SK-N-SH treated with all-trans-retinoic acid at 6 μM for 48 hours (cell line): ENCODE measurements around the gene PRLH.

Experiments used
- ATAC-seq: fragments of 200-7000 bp; cut with Tn5 transposase; 3 replicates; pipeline ENCODE4 v1.9.1; 2020; ENCODE audit warnings: mild to moderate bottlenecking, moderate library complexity
- ARNTL ChIP-seq: fragments of 450-650 bp; formaldehyde crosslinking; IDR thresholded peaks from 2 replicates; pipeline ENCODE4 v1.5.0; 2020; ENCODE audit warnings: low read depth, mild to moderate bottlenecking, moderate library complexity, borderline replicate concordance
- CREB5 ChIP-seq: fragments of 250-450 bp; sonication (Bioruptor Pico); IDR thresholded peaks from 2 replicates; pipeline ENCODE4 v1.5.1; 2020; ENCODE audit warnings: low read depth, mild to moderate bottlenecking, moderate library complexity
- CSDC2 ChIP-seq: fragments of 250-450 bp; sonication (Bioruptor Pico); IDR thresholded peaks from 2 replicates; pipeline ENCODE4 v1.5.0; 2020; ENCODE audit warnings: mild to moderate bottlenecking, moderate library complexity
- CSRNP3 ChIP-seq: fragments of 250-450 bp; sonication (Bioruptor Pico); IDR thresholded peaks from 2 replicates; pipeline ENCODE4 v1.5.1; 2021; ENCODE audit warnings: mild to moderate bottlenecking, moderate library complexity
- GLIS3 ChIP-seq: fragments of 250-450 bp; sonication (Bioruptor Pico); IDR thresholded peaks from 2 replicates; pipeline ENCODE4 v1.5.0; 2020; ENCODE audit warnings: mild to moderate bottlenecking, moderate library complexity
- ISL1 ChIP-seq: fragments of 250-450 bp; sonication (Bioruptor Pico); IDR thresholded peaks from 2 replicates; pipeline ENCODE4 v2.1.2; 2022; ENCODE audit warnings: mild to moderate bottlenecking, moderate library complexity
- OSR1 ChIP-seq: fragments of 250-450 bp; sonication (Bioruptor Pico); IDR thresholded peaks from 2 replicates; pipeline ENCODE4 v1.8.0; 2022; ENCODE audit warnings: moderate library complexity, mild to moderate bottlenecking, inconsistent platforms
- PPARA ChIP-seq: fragments of 250-450 bp; sonication (Bioruptor Pico); IDR thresholded peaks from 2 replicates; pipeline ENCODE4 v1.5.0; 2020; ENCODE audit warnings: mild to moderate bottlenecking, borderline replicate concordance
- RARB ChIP-seq: fragments of 250-450 bp; sonication (Bioruptor Pico); IDR thresholded peaks from 2 replicates; pipeline ENCODE4 v1.8.0; 2021; ENCODE audit warnings: mild to moderate bottlenecking, moderate library complexity
- SNAI2 ChIP-seq: fragments of 250-450 bp; sonication (Bioruptor Pico); IDR thresholded peaks from 2 replicates; pipeline ENCODE4 v1.5.0; 2020; ENCODE audit warnings: mild to moderate bottlenecking, moderate library complexity
- TCF4 ChIP-seq: fragments of 250-450 bp; sonication (Bioruptor Pico); IDR thresholded peaks from 2 replicates; pipeline ENCODE4 v1.8.0; 2021; ENCODE audit warnings: mild to moderate bottlenecking, moderate library complexity, borderline replicate concordance
- TOX ChIP-seq: fragments of 250-450 bp; sonication (Bioruptor Pico); IDR thresholded peaks from 2 replicates; pipeline ENCODE4 v1.8.0; 2021; ENCODE audit warnings: mild to moderate bottlenecking, moderate library complexity, borderline replicate concordance
- TSHZ2 ChIP-seq: fragments of 250-450 bp; sonication (Bioruptor Pico); IDR thresholded peaks from 2 replicates; pipeline ENCODE4 v1.5.0; 2020; ENCODE audit warnings: mild to moderate bottlenecking, moderate library complexity
- ZFP3 ChIP-seq: fragments of 250-450 bp; sonication (Bioruptor Pico); IDR thresholded peaks from 2 replicates; pipeline ENCODE4 v1.5.0; 2020; ENCODE audit warnings: mild to moderate bottlenecking, moderate library complexity
- ZNF70 ChIP-seq: fragments of 450-650 bp; formaldehyde crosslinking; IDR thresholded peaks from 2 replicates; pipeline ENCODE4 v1.5.0; 2020; ENCODE audit warnings: mild to moderate bottlenecking, moderate library complexity
- ZNF8 ChIP-seq: fragments of 450-650 bp; formaldehyde crosslinking; IDR thresholded peaks from 2 replicates; pipeline ENCODE4 v1.5.0; 2020; ENCODE audit warnings: mild to moderate bottlenecking, moderate library complexity
- TF ChIP-seq, protein P1 (sequence below): fragments of 250-450 bp; sonication (Bioruptor Pico); IDR thresholded peaks from 2 replicates; pipeline ENCODE4 v1.8.0; 2020; ENCODE audit warnings: mild to moderate bottlenecking, moderate library complexity, borderline replicate concordance

PRLH gene

DNA sequence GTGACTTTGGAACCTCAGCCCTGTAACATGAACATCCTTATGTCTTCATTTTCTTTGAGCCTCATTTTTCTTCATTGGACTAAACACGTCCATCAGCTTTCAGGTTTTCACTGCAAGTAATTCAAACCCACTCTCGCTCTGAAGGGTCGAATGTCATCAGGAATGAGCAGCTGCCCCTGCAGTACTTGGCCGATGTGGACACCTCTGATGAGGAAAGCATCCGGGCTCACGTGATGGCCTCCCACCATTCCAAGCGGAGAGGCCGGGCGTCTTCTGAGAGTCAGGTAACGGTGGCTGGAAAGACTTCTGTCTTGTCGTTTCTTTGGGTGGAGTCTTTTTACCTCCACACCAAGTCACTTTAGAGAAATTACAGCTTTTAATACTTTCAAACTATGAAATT, 39.1 kb upstream of the PRLH start:
- ATAC-seq = no peak
- no peak for TF ChIP-seq PPARA
- TF ChIP-seq CREB5 (CRISPR knock-in tag) = no peak
- TF ChIP-seq GLIS3 (CRISPR knock-in tag) = no peak
- no peak for TF ChIP-seq TCF4 (CRISPR knock-in tag)
- TF ChIP-seq, protein P1, sequence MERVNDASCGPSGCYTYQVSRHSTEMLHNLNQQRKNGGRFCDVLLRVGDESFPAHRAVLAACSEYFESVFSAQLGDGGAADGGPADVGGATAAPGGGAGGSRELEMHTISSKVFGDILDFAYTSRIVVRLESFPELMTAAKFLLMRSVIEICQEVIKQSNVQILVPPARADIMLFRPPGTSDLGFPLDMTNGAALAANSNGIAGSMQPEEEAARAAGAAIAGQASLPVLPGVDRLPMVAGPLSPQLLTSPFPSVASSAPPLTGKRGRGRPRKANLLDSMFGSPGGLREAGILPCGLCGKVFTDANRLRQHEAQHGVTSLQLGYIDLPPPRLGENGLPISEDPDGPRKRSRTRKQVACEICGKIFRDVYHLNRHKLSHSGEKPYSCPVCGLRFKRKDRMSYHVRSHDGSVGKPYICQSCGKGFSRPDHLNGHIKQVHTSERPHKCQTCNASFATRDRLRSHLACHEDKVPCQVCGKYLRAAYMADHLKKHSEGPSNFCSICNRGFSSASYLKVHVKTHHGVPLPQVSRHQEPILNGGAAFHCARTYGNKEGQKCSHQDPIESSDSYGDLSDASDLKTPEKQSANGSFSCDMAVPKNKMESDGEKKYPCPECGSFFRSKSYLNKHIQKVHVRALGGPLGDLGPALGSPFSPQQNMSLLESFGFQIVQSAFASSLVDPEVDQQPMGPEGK (CRISPR knock-in tag) = no peak
- no peak for TF ChIP-seq ISL1 (CRISPR knock-in tag)
- no peak for TF ChIP-seq ZFP3 (CRISPR knock-in tag)
- TF ChIP-seq TOX (CRISPR knock-in tag) = no peak
- TF ChIP-seq OSR1 (CRISPR knock-in tag) = no peak
- no peak for TF ChIP-seq CSRNP3 (CRISPR knock-in tag)
- TF ChIP-seq TSHZ2 (CRISPR knock-in tag) = no peak
- TF ChIP-seq RARB = no peak
- no peak for TF ChIP-seq SNAI2
- TF ChIP-seq ZNF70 (CRISPR knock-in tag) = no peak
- TF ChIP-seq ARNTL (CRISPR knock-in tag) = no peak

- ATAC-seq = no peak
These were observed 38.6 kb upstream of the PRLH start for GRCh38 chr2:237527766-237528165.

More at GRCh38 chr2:237527766-237528165, 38.6 kb upstream of the PRLH start:
- no peak for TF ChIP-seq CSDC2 (CRISPR knock-in tag)
- no peak for TF ChIP-seq CSRNP3 (CRISPR knock-in tag)
- no peak for TF ChIP-seq ZNF70 (CRISPR knock-in tag)
- TF ChIP-seq RARB = no peak
- no peak for TF ChIP-seq TSHZ2 (CRISPR knock-in tag)
- TF ChIP-seq ZNF8 = no peak
